NCI-H2171 treated with DMSO at 0.1 percent for 48 hours (cell line): ENCODE data around the gene VMAC.
A peak's percentile ranks its signal among the peaks of the same experiment; 100 is the strongest.

Experiments
- DNase-seq: peaks from one replicate; lab custom pipeline; 2025; lab: John Stamatoyannopoulos, UW

VMAC gene

GRCh38 chr19:5905114-5905778, 574 bp downstream of the VMAC start:
- DNase-seq, result peak; percentile 48

- DNase-seq, result no peak
Measured at GRCh38 chr19:5907241-5907640, 2.6 kb downstream of the VMAC start.

GRCh38 chr19:5908773-5909442, 4.2 kb downstream of the VMAC start:
- no peak for DNase-seq

- no peak for DNase-seq
Measured at GRCh38 chr19:5910638-5910907, 5.9 kb downstream of the VMAC start.

- no peak for DNase-seq
Measured at GRCh38 chr19:5911366-5911765, 6.7 kb downstream of the VMAC start.

GRCh38 chr19:5913739-5914357, 9.2 kb downstream of the VMAC start, which contains the start of gene CAPS:
Gene CAPS (plus strand): TSS chr19:5914254. CDS start chr19:5914407, 153 bp downstream.
- no peak for DNase-seq

GRCh38 chr19:5914358-5914774, 9.7 kb downstream of the VMAC start:
- no peak for DNase-seq

- DNase-seq, result no peak
Measured at GRCh38 chr19:5914946-5915781, 10.5 kb downstream of the VMAC start.

- DNase-seq, result no peak
Measured at GRCh38 chr19:5915782-5916165, 11.1 kb downstream of the VMAC start.

GRCh38 chr19:5916181-5916708, 11.6 kb downstream of the VMAC start:
- no peak for DNase-seq

GRCh38 chr19:5917431-5918107, 12.9 kb downstream of the VMAC start:
- DNase-seq, result no peak

GRCh38 chr19:5918463-5919079, 13.9 kb downstream of the VMAC start:
- DNase-seq, result no peak

GRCh38 chr19:5921516-5922160, 17.0 kb downstream of the VMAC start:
- no peak for DNase-seq

GRCh38 chr19:5922161-5922545, 17.5 kb downstream of the VMAC start:
- no peak for DNase-seq

GRCh38 chr19:5923356-5923755, 18.7 kb downstream of the VMAC start:
- no peak for DNase-seq

- no peak for DNase-seq
Measured at GRCh38 chr19:5925830-5926427, 21.3 kb downstream of the VMAC start.

GRCh38 chr19:5926641-5927440, 22.2 kb downstream of the VMAC start:
- DNase-seq, result no peak

- DNase-seq, result no peak
Measured at GRCh38 chr19:5927441-5927821, 22.8 kb downstream of the VMAC start.

- DNase-seq, result no peak
Measured at GRCh38 chr19:5929179-5929578, 24.5 kb downstream of the VMAC start.

GRCh38 chr19:5929625-5930024, 25.0 kb downstream of the VMAC start:
- DNase-seq, result no peak
